Endothelial cell of umbilical vein (primary cell): ENCODE data around the gene KITLG. TPM values are rescaled to one million over a fixed set of nuclear protein-coding genes. Genes with fewer than 3 reads are reported as not detected.

Source experiments
- BruUV-seq: library from RNA; stranded (reverse); fragments of 400-500 nt; replicated peaks from 2 replicates; lab custom pipeline; 2021; lab: Mats Ljungman, UMichigan
- CTCF ChIA-PET: fragments of 300-600, 350-600 bp; sonication (Branson Sonifier 250); formaldehyde crosslinking; loops from one replicate; lab custom pipeline; 2021; ENCODE audit warnings: antibody characterized with exemption, inconsistent platforms; lab: Charles Lee
- POLR2A ChIA-PET: fragments of 300-600, 350-600 bp; sonication (Branson Sonifier 250); formaldehyde crosslinking; loops from one replicate; lab custom pipeline; 2021; ENCODE audit warnings: antibody characterized with exemption, inconsistent platforms; lab: Charles Lee
- DNase-seq: peaks from one replicate; pipeline ENCODE4 v3.0.0-alpha.2; 2011; ENCODE audit warnings: low read depth, low spot score
- FAIRE-seq: peaks from 2 replicates; lab custom pipeline; 2011; peaks lifted over from hg19 to GRCh38; lab: Jason Lieb, UNC
- H2AFZ ChIP-seq: 2 replicates; pipeline ENCODE4 v1.6.0; 2012; ENCODE audit warnings: low read depth, low read length, control low read depth, inconsistent platforms
- H3K27ac ChIP-seq: 2 replicates; pipeline ENCODE4 v1.5.1; 2011; ENCODE audit warnings: low read depth, mild to moderate bottlenecking, control low read depth, low read length, moderate library complexity; ENCODE audit not compliant: insufficient read depth
- H3K27me3 ChIP-seq, 2 experiments: 2 replicates each; pipeline versions ENCODE4 v1.6.0 to v1.6.1; 2011; ENCODE audit warnings: low read length in 2 of 2, mixed read lengths in 1 of 2; ENCODE audit not compliant: control insufficient read depth in 2 of 2, insufficient read depth in 2 of 2
- H3K36me3 ChIP-seq, 2 experiments: 2 replicates in 1 of 2; 3 replicates in 1 of 2; pipeline ENCODE4 v1.5.1; 2011; ENCODE audit warnings: low read length in 2 of 2, mild to moderate bottlenecking in 1 of 2, moderate library complexity in 1 of 2; ENCODE audit not compliant: control insufficient read depth in 2 of 2, insufficient read depth in 2 of 2; ENCODE audit errors: extremely low read depth in 1 of 2
- H3K4me1 ChIP-seq: 3 replicates; pipeline ENCODE4 v1.5.1; 2011; ENCODE audit warnings: mild to moderate bottlenecking, low read length; ENCODE audit not compliant: control insufficient read depth, insufficient read depth; ENCODE audit errors: extremely low read depth
- H3K4me2 ChIP-seq: 2 replicates; pipeline ENCODE4 v1.6.1; 2011; ENCODE audit warnings: low read length, control low read depth, mixed read lengths; ENCODE audit not compliant: insufficient read depth
- H3K4me3 ChIP-seq, 3 experiments: fragments of 200-600 bp in 1 of 3; sonication (generic), shearing (Covaris generic) in 1 of 3; replicated peaks in 1 of 3; 2 replicates each; pipeline ENCODE4 v1.5.1; 2011 to 2016; ENCODE audit warnings: control low read depth in 3 of 3, low read length in 3 of 3, mild to moderate bottlenecking in 2 of 3, inconsistent platforms in 1 of 3, low read depth in 1 of 3, moderate library complexity in 1 of 3; ENCODE audit not compliant: insufficient read depth in 1 of 3
- H3K79me2 ChIP-seq: 2 replicates; pipeline ENCODE4 v1.6.0; 2012; ENCODE audit warnings: low read length, inconsistent platforms; ENCODE audit not compliant: control insufficient read depth, insufficient read depth
- H3K9ac ChIP-seq: replicated peaks from 2 replicates; pipeline ENCODE3; 2011; ENCODE audit warnings: low read length, control low read depth; ENCODE audit not compliant: insufficient read depth; ENCODE audit errors: extremely low read depth
- H3K9me1 ChIP-seq: replicated peaks from 3 replicates; pipeline ENCODE4 v1.6.0; 2011; ENCODE audit warnings: mild to moderate bottlenecking, low read length; ENCODE audit not compliant: control insufficient read depth, insufficient read depth; ENCODE audit errors: extremely low read depth
- H3K9me3 ChIP-seq: replicated peaks from 2 replicates; pipeline ENCODE4 v1.5.1; 2012; ENCODE audit warnings: low read length, inconsistent platforms; ENCODE audit not compliant: control insufficient read depth, insufficient read depth
- H4K20me1 ChIP-seq: replicated peaks from 2 replicates; pipeline ENCODE3; 2011; ENCODE audit warnings: mild to moderate bottlenecking, low read length; ENCODE audit not compliant: control insufficient read depth, insufficient read depth; ENCODE audit errors: extremely low read depth
- EZH2 ChIP-seq: IDR thresholded peaks from 2 replicates; pipeline ENCODE4 v1.6.1; 2012; ENCODE audit warnings: borderline replicate concordance, low read depth, mild to moderate bottlenecking, moderate library complexity, low read length, inconsistent platforms; ENCODE audit not compliant: severe bottlenecking
- FOS ChIP-seq: IDR thresholded peaks from 2 replicates; pipeline ENCODE4 v1.6.1; 2011; ENCODE audit warnings: mild to moderate bottlenecking, low read length, moderate library complexity, borderline replicate concordance; ENCODE audit not compliant: insufficient read depth
- GATA2 ChIP-seq: IDR thresholded peaks from 2 replicates; pipeline ENCODE4 v1.7.0; 2011; ENCODE audit warnings: low read depth, mild to moderate bottlenecking, moderate library complexity, mixed read lengths, low read length; ENCODE audit not compliant: insufficient read length, insufficient read depth
- JUN ChIP-seq: IDR thresholded peaks from 2 replicates; pipeline ENCODE4 v1.6.1; 2011; ENCODE audit warnings: borderline replicate concordance, low read depth; ENCODE audit not compliant: insufficient read length, insufficient read depth
- MYC ChIP-seq: IDR thresholded peaks from one replicate; pipeline ENCODE4 v1.6.1; 2011; ENCODE audit warnings: mild to moderate bottlenecking, low read depth, low read length
- POLR2A ChIP-seq: IDR thresholded peaks from 2 replicates; pipeline ENCODE4 v1.6.1; 2012; ENCODE audit warnings: low read depth, mild to moderate bottlenecking, control low read depth, low read length
- POLR2AphosphoS5 ChIP-seq: IDR thresholded peaks from 2 replicates; pipeline ENCODE4 v1.6.1; 2012; ENCODE audit warnings: low read depth, mild to moderate bottlenecking, control low read depth, low read length, moderate library complexity; ENCODE audit not compliant: insufficient read depth
- dilution Hi-C: fragments of 300-500 bp; cut with MboI; formaldehyde crosslinking; loops from one replicate; pipeline ENCODE4 v1.15.0; 2019; ENCODE audit warnings: low sequenced_read_pairs; ENCODE audit not compliant: extremely low pct_ligation_motif_present
- intact Hi-C: fragments of 100-400 bp; cut with micrococcal nuclease; formaldehyde crosslinking; loops from one replicate; pipeline ENCODE4 v1.10.0; 2022
- polyA plus RNA-seq, 4 experiments: library from polyadenylated mRNA; depleted of rRNA in 3 of 4; stranded (reverse) in 3 of 4; unstranded in 1 of 4; fragments of >200 nt; gene quantifications; 2 replicates each; pipeline versions ENCODE4 v1.2.1 to v1.2.3, GENCODE V29; 2011 to 2012; ENCODE audit warnings: missing spikeins in 1 of 4
- total RNA-seq: library from RNA; stranded (reverse); gene quantifications from 2 replicates; pipeline ENCODE4 v1.2.3, GENCODE V29; 2021
- TF ChIP-seq, protein P1 (sequence below): IDR thresholded peaks from 2 replicates; pipeline ENCODE4 v1.6.1; 2011; ENCODE audit not compliant: insufficient read depth, insufficient read length
- TF ChIP-seq, protein P2 (sequence below), 2 donors: IDR thresholded peaks; 1 replicate in 1 of 2; 2 replicates in 1 of 2; pipeline ENCODE4 v1.5.1; 2011; ENCODE audit warnings: low read length in 2 of 2, mild to moderate bottlenecking in 2 of 2, moderate library complexity in 2 of 2, control low read depth in 1 of 2, inconsistent platforms in 1 of 2, low read depth in 1 of 2; ENCODE audit not compliant: insufficient read depth in 1 of 2; ENCODE audit errors: extremely low read depth in 1 of 2

Gene KITLG
- total and polyA plus RNA-seq, 2 donors (not counting 3 experiments of a cell fraction or from before 2014, with no cell fraction given): 3.8 to 32.5 TPM

DNA sequence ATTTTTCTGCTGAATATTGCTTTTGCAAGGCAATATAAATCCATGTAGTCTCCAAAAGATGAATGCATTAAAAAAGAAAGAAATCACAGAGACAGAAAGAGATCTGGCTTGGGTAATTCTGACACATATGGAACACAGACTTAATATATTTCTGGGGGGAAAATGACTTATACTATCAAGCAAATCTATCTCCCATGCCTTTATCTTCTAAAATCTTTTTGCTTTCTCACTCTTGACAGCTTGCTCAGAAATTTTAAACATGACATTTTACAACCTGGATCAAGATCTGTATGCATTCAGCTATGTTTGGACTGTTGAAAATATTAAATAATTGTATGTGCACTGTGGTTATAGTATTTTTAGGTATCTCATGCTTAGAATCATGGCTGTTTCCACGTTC, 73.0 kb downstream of the KITLG start:
- Histone ChIP-seq H3K27ac (no peak overlapping the region), H3K79me2 (no peaks in the 10 kb centered on the region), H3K9ac (no peak overlapping the region), H3K4me2 (no peak overlapping the region), H3K9me3 (no peaks in the 10 kb centered on the region), H3K4me3 (no peak overlapping the region), H3K4me1 (no peaks in the 10 kb centered on the region), H2AFZ (no peak overlapping the region), H3K9me1 (no peaks in the 10 kb centered on the region), H3K36me3 (peaks cover 0 to 4% of the 10 kb centered on the region in 2 experiments), H4K20me1 (no peaks in the 10 kb centered on the region), H3K27me3 (no peaks in the 10 kb centered on the region)
- FAIRE-seq (no peak), DNase-seq (no peak)
- dilution Hi-C loops: no loop called here
- ChIA-PET CTCF (interaction anchor here (1.9 kb wide), 1 partner anchor 487 kb away, joined by 4 read pairs; no protein-coding TSS in a partner anchor), POLR2A (no interaction called here)
- no TSS peak for BruUV-seq
- intact Hi-C loops: no loop called here
- TF ChIP-seq, protein P1, sequence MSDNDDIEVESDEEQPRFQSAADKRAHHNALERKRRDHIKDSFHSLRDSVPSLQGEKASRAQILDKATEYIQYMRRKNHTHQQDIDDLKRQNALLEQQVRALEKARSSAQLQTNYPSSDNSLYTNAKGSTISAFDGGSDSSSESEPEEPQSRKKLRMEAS: no peak
- TF ChIP-seq POLR2AphosphoS5 (no peak), GATA2 (no peak), FOS (no peak), JUN (no peak), EZH2 (no peak), MYC (no peak), POLR2A (no peak)
- TF ChIP-seq, protein P2, sequence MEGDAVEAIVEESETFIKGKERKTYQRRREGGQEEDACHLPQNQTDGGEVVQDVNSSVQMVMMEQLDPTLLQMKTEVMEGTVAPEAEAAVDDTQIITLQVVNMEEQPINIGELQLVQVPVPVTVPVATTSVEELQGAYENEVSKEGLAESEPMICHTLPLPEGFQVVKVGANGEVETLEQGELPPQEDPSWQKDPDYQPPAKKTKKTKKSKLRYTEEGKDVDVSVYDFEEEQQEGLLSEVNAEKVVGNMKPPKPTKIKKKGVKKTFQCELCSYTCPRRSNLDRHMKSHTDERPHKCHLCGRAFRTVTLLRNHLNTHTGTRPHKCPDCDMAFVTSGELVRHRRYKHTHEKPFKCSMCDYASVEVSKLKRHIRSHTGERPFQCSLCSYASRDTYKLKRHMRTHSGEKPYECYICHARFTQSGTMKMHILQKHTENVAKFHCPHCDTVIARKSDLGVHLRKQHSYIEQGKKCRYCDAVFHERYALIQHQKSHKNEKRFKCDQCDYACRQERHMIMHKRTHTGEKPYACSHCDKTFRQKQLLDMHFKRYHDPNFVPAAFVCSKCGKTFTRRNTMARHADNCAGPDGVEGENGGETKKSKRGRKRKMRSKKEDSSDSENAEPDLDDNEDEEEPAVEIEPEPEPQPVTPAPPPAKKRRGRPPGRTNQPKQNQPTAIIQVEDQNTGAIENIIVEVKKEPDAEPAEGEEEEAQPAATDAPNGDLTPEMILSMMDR (IDR thresholded peaks at IDR 0.05; ENCODE audit: extremely low read depth in 1 of 2, insufficient read depth in 1 of 2, low read depth in 1 of 2, low read length in 2 of 2): no peak
